ENCODE measurements around the gene SNAI3. TPM values are rescaled to one million over a fixed set of nuclear protein-coding genes. Genes with fewer than 3 reads are reported as not detected.

Gene SNAI3
- polyA plus RNA-seq, 3 donors from 2014 or later, result 9.0 to 12.4 (median 11.7) TPM

DNA sequence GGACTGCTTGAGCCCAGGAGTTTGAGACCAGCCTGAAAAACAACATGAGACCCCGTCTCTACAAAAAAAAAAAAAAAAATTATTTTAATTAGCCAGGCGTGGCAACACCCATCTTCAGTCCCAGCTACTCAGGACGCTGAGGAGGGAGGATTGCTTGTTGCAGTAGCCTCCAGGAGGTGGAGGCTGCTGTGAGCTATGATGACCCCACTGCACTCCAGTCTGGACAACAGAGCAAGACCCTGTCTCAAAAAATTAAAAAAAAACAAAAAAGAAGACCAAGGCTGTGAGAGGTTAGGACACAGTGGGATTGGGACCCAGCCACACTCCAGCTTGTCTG is 1.3 kb upstream of the SNAI3 start:
- Mint-ChIP-seq H3K27ac (no peak overlapping the region), H3K4me3 (peak overlapping the region in 2 of 5 donors; percentile 10 to 27), H3K9me3 (peaks cover 0 to 2% (median 0%) of the 10 kb centered on the region in 6 donors), H3K36me3 (no peaks in the 10 kb centered on the region), H3K4me1 (peaks cover 38 to 49% of the 10 kb centered on the region in 2 donors), H3K27me3 (ENCODE audit: low read depth in 3 of 3) (peaks cover 0 to 3% (median 1%) of the 10 kb centered on the region in 3 donors)
- no peak for DNase-seq

DNA sequence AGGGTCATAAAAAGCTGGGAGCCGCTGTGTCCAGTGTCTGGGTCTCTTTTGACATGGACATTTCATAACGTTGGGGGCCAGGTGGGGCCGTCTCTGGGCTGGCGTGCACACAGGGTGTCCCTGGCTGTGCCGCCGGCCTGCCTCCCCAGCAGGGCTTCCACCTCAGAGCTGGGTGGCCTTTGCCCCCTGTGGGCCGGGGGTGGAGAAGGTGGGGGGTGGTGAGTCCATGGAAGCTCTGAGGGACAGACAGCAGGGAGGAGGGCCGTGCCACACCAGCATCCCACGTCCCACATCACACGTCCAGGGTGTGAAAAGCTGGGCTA is 908 bp upstream of the SNAI3 start:
- H3K36me3 Mint-ChIP-seq, result no peaks in the 10 kb centered on the region
- H3K4me1 Mint-ChIP-seq, result peaks cover 38 to 48% of the 10 kb centered on the region in 2 donors
- no peak for DNase-seq
- no peak overlapping the region for H3K27ac Mint-ChIP-seq
- peak overlapping the region in 4 of 5 donors; percentile 10 to 40 (median 22) for H3K4me3 Mint-ChIP-seq
- H3K9me3 Mint-ChIP-seq, result peaks cover 0 to 2% (median 0%) of the 10 kb centered on the region in 6 donors
- H3K27me3 Mint-ChIP-seq (ENCODE audit: low read depth in 3 of 3), result peaks cover 3 to 7% (median 3%) of the 10 kb centered on the region in 3 donors

DNA sequence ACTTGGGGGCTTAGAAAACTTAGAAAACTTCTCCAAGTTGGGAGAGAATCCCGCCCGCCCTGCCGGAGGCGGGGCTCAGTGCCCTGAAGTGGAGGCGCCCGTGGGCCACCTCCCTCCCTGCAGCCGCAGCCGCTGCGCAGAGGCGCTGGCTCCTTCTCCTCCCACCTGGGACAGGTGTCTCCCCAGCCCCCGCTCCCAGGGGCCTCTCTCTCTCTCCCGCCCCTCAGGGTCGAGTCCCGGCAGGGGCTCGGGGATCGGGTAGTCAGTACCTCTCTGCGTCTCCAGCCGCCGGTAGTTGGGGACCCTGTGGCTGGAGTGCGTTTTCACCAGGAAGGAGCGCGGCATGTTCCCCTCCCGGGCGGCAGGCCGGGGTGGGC is 257 bp downstream of the SNAI3 start:
- peaks cover 40 to 50% of the 10 kb centered on the region in 2 donors for H3K4me1 Mint-ChIP-seq
- no peaks in the 10 kb centered on the region for H3K36me3 Mint-ChIP-seq
- H3K4me3 Mint-ChIP-seq, result peak overlapping the region; percentile 74 to 85 (median 78)
- peaks cover 3 to 7% (median 4%) of the 10 kb centered on the region in 3 donors for H3K27me3 Mint-ChIP-seq (ENCODE audit: low read depth in 3 of 3)
- DNase-seq, result no peak
- peaks cover 0 to 2% (median 0%) of the 10 kb centered on the region in 6 donors for H3K9me3 Mint-ChIP-seq
- H3K27ac Mint-ChIP-seq, result peak overlapping the region in 3 of 6 donors; percentile 42 to 58 (median 53)

DNA sequence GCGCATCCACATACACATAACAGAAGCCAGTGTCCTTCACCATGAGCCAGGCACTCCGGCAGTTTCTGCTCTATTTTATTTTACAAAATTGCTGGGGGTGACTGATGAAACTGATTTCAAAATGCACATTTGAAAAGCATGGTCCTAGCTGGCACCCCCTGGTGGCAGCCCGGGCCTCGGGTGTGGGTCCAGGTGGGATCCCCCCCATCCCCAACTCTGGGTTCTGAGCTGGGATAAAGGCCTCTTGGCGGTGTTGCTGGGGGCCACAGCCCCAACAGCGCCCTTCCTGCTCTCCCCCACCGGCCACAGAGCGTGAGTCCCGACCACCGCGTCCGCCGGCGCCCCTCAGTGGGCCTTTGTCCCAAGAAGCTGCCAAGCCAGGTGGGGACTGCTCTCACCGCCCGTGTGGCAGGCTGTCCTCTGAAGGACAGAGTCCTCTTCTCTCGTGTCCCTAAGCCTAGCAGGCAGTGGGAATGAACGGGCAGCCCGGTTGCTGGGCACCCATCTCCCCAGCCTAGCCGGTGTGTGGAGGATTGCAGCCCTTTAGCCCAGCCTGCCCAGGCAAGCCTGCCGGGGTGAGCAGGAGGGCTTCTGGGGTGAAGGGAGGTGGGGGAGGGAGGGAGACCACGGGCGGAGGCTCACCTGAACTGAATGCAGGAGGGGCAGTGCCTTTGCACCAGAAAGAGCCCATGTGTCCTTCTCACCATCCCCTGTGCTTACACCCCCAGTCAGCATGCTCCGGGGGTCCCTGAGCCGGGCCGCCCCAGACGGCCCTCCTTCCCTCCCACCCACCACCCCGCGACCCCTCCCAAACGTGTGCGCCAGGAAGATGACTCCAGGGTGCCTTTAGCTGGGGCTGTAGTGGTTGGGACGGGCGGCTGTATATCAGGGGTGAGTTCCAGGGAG is 898 bp downstream of the SNAI3 start:
- Mint-ChIP-seq H3K27ac (peak overlapping the region; percentile 46 to 77 (median 74)), H3K4me1 (peaks cover 37 to 47% of the 10 kb centered on the region in 2 donors), H3K36me3 (no peaks in the 10 kb centered on the region), H3K9me3 (no peaks in the 10 kb centered on the region), H3K27me3 (ENCODE audit: low read depth in 3 of 3) (peaks cover 3 to 7% (median 4%) of the 10 kb centered on the region in 3 donors), H3K4me3 (peak overlapping the region; percentile 74 to 85 (median 78))
- DNase-seq, result peak; percentile 43 to 56 (median 46)

DNA sequence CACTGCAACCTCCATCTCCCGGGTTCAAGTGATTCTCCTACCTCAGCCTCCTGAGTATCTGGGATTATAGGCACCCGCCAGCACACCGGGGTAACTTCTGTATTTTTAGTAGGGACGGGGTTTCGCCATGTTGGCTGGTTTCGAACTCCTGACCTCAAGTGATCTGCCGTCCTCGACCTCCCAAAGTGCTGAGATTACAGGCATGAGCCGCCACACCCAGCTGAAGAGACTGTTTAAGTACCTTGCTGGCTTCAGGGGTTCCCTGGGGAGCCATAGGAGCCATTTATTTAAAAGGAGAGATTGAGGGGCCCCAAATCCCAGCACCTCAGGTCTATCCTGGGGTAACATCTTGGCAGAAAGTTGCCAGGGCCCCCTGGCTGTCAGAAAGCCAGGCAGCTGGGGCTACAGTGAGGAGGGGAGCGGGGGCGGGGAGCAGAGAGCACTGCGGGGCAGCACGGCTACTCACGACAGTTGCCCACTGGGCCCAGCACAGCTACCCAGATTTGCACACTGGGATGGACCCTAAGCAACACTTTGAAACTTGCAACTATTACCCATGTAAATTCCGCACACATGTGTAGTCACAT is 1.6 kb downstream of the SNAI3 start:
- Mint-ChIP-seq H3K27ac (peak overlapping the region in 4 of 6 donors; percentile 23 to 77 (median 43)), H3K27me3 (ENCODE audit: low read depth in 3 of 3) (peaks cover 3 to 7% (median 4%) of the 10 kb centered on the region in 3 donors), H3K9me3 (no peaks in the 10 kb centered on the region), H3K36me3 (no peaks in the 10 kb centered on the region), H3K4me3 (peak overlapping the region; percentile 74 to 85 (median 78)), H3K4me1 (peaks cover 34 to 43% of the 10 kb centered on the region in 2 donors)
- no peak for DNase-seq

DNA sequence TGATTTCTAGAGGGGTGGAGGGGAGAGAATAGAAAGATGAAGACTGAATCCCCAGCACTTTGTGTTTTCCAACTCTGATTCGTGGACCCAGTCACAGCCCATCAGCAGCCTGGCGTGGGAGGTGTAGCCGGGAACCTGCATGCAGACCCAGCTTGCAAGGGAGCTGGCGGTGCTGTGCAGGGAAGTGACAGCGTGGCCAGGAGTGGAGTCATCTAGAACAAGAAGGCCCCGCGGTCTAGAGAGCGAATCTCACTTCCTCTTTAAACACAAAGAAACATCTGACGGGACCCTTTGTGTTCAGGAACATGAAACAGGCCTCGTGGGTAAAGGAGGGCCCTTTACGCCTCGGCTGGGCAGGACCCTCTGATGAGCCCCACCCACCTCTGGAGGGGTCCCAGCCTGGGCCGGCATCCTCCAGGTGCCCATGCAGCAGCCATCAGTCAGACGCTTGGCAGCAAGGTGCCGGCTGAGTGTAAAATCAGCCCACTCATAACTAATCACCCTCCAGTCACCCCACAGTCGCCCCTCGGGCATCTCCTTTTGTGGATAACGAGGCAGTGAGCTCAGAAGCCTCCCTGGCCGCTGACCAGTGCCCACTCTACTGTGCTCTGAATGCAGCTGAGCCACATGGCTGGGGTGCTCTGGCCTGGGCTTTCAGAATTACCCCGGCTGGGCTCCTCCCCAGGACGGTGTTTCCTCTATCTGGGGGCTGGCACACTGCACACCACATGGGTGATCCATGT is 4.4 kb downstream of the SNAI3 start:
- no peaks in the 10 kb centered on the region for H3K36me3 Mint-ChIP-seq
- H3K4me3 Mint-ChIP-seq, result peak overlapping the region in 4 of 5 donors; percentile 54 to 76 (median 66)
- H3K9me3 Mint-ChIP-seq, result no peaks in the 10 kb centered on the region
- H3K27me3 Mint-ChIP-seq (ENCODE audit: low read depth in 3 of 3), result peaks cover 1 to 7% (median 4%) of the 10 kb centered on the region in 3 donors
- DNase-seq, result peak in 2 of 3 donors; percentile 28 to 48
- peaks cover 34 to 37% of the 10 kb centered on the region in 2 donors for H3K4me1 Mint-ChIP-seq
- H3K27ac Mint-ChIP-seq, result peak overlapping the region; percentile 71 to 94 (median 86)

DNA sequence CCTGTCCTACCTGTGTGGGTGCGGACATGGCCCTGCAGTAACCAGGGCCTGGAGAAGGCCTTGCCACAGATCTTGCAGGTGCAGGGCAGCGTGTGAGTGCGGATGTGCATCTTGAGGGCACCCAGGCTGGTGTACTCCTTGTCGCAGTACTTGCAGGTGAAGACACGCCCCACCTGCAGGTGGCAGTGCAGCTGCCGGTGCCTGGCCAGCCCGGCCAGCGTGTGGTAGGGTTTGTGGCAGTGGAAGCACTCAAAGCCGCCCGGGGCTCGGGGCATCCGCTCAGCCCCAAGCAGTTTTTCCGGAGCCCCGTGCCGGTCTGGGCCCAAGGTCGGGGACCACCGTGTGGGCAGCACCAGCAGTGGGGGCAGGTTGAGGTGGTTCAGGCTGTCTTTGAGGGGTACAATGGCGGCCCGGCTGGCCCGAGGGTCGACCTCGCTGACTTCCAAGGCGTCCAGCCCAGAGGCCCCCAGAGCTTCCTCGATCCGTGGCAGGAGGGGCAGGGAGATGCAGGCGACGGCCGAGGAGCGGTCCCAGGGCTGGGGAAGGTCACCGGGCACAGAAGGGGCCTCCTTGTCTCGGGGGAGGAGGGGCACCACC is 5.1 kb downstream of the SNAI3 start:
- Mint-ChIP-seq H3K4me1 (peaks cover 34 to 37% of the 10 kb centered on the region in 2 donors), H3K27me3 (ENCODE audit: low read depth in 3 of 3) (peaks cover 1 to 7% (median 4%) of the 10 kb centered on the region in 3 donors), H3K36me3 (no peaks in the 10 kb centered on the region), H3K4me3 (peak overlapping the region in 4 of 5 donors; percentile 9 to 76 (median 62)), H3K9me3 (no peaks in the 10 kb centered on the region), H3K27ac (peak overlapping the region; percentile 28 to 94 (median 86))
- DNase-seq, result peak in 2 of 3 donors; percentile 42 to 47

DNA sequence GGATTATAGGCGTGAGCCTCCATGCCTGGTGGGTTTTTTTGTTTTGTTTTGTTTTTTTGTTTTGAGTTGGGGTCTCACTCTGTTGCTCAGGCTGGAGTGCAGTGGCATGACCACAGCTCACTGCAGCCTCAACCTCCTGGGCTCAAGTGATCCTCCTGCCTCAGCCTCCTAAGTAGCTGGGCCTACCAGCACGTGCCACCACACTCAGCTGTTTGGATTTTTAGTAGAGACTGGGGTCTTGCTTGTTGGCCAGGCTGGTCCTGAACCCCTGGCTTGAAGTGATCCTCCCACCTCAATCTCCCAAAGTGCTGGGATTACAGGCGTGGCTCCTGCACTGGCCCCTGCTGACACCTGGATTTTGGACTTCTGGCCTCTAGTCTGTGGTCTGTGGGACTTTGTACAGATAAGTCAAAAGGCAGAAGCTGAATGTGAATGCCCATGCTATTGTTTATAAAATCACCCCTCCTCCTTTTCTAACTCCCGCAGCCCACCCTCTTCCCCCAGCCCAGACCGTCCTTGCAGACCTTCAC is 5.7 kb downstream of the SNAI3 start:
- Mint-ChIP-seq H3K4me1 (peaks cover 34 to 37% of the 10 kb centered on the region in 2 donors), H3K4me3 (peak overlapping the region in 2 of 5 donors; percentile 9 to 29), H3K36me3 (no peaks in the 10 kb centered on the region), H3K9me3 (no peaks in the 10 kb centered on the region), H3K27me3 (ENCODE audit: low read depth in 3 of 3) (peaks cover 1 to 7% (median 4%) of the 10 kb centered on the region in 3 donors), H3K27ac (peak overlapping the region in 3 of 6 donors; percentile 14 to 86 (median 46))
- no peak for DNase-seq

DNA sequence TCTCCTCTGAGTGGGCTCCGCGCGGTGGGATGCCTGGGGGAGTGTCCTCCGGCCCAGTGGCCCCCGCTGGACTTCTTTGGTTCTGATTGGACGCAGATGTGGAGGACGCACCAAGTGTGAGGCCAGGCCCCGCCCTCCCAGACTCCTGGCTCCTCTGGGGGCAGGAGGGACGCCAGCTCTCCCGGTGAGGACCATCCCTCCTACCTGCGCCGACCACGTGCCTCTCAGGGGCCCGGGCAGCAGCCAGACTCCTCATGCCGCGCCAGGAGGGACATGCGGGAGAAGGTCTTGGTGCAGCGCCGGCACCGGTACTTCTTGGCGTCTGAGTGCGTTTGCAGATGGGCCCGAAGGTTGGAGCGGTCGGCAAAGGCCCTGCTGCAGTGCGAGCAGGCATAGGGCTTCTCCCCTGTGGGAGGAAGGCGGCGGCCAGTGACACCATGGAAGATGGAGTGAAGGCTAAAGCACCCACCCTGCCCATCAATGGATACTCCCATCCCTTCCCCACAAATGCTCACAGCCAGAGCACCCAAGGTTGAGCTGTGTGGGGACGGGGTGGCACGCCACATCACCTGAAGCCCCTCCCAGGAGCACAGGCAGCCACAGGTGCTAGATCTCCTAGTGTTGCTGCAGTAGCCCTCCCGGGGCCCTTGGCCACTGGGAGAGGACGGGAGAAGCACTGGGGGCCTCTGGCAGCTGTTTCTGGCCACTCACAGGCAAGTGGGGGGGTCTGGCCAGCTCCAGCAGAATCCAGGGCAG is 7.9 kb downstream of the SNAI3 start:
- Mint-ChIP-seq H3K27ac (no peak overlapping the region), H3K9me3 (no peaks in the 10 kb centered on the region), H3K4me3 (no peak overlapping the region), H3K36me3 (peaks cover 0 to 3% (median 0%) of the 10 kb centered on the region in 3 donors), H3K27me3 (ENCODE audit: low read depth in 3 of 3) (peaks cover 1 to 6% (median 5%) of the 10 kb centered on the region in 3 donors), H3K4me1 (peaks cover 20 to 21% of the 10 kb centered on the region in 2 donors)
- no peak for DNase-seq

DNA sequence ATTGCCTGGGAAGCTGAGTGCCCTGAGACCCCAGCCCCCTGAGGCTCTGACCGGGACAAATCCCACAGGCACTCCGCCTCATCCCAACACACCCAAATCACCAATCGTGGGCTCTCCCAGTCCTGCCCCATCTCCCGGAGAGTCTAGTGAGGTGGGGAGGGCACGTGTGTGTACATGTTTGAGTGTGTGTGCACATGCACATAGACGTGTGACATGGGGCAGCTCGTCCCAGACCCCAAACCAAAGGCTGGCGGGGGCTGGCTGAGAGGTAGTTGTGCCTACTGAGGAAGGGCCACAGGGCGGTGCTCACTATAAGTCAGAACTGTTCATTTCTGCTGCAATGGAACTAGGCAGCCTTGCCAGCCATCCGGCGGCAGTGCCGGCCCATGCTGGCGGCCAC is 8.6 kb downstream of the SNAI3 start:
- Mint-ChIP-seq H3K4me3 (no peak overlapping the region), H3K4me1 (peaks cover 19 to 21% of the 10 kb centered on the region in 2 donors), H3K9me3 (no peaks in the 10 kb centered on the region), H3K36me3 (peaks cover 0 to 3% (median 0%) of the 10 kb centered on the region in 3 donors), H3K27me3 (ENCODE audit: low read depth in 3 of 3) (peaks cover 1 to 6% (median 4%) of the 10 kb centered on the region in 3 donors), H3K27ac (no peak overlapping the region)
- DNase-seq, result no peak

DNA sequence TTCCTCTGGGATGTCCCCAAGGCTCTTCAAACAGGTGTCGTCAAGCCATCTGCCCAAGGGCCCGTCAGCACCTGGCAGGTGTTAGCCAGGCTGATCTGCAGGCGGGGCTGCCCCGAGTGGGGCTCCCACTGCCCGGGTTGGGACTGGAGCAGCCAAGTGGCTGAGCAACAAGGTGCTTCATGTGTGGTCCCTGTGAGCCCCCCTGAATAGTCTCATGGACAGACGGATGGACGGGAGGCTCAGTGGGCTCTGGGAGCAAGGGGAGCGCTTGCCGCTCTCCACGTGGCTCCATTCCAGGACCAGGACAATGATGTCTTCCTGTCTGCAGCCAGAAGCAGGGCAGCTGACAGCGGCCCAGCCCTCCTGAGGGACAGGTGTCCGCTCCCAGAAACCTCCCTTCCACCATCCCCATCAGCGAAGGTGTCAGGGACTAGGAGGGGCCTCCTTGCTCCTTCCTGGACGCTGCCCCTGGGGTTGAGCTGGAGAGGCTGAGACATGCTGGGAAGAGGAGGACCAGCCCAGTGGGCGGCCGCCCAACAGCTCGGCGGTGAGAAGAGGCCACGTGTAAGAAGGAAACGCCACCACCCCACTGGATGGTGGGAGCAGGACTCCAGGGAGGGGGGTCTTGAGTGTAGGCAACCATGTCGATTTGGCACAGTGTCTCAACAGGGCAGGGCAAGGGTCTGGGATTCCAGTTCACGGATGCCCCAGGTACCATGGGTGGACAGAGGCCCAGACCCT is 9.6 kb downstream of the SNAI3 start:
- peaks cover 10% of the 10 kb centered on the region in 2 donors for H3K4me1 Mint-ChIP-seq

More for the DNA sequence above, 9.6 kb downstream of the SNAI3 start:
- no peaks in the 10 kb centered on the region for H3K9me3 Mint-ChIP-seq
- no peak overlapping the region for H3K4me3 Mint-ChIP-seq
- H3K27ac Mint-ChIP-seq, result no peak overlapping the region
- no peak for DNase-seq
- peaks cover 0 to 2% (median 0%) of the 10 kb centered on the region in 3 donors for H3K27me3 Mint-ChIP-seq (ENCODE audit: low read depth in 3 of 3)
- H3K36me3 Mint-ChIP-seq, result peaks cover 0 to 3% (median 0%) of the 10 kb centered on the region in 3 donors
